ENCODE data around the gene COL19A1. TPM values are rescaled to one million over a fixed set of nuclear protein-coding genes. Genes with fewer than 3 reads are reported as not detected.

The COL19A1 gene
- total RNA-seq, 1 donor from 2014 or later = 0.49 TPM

DNA sequence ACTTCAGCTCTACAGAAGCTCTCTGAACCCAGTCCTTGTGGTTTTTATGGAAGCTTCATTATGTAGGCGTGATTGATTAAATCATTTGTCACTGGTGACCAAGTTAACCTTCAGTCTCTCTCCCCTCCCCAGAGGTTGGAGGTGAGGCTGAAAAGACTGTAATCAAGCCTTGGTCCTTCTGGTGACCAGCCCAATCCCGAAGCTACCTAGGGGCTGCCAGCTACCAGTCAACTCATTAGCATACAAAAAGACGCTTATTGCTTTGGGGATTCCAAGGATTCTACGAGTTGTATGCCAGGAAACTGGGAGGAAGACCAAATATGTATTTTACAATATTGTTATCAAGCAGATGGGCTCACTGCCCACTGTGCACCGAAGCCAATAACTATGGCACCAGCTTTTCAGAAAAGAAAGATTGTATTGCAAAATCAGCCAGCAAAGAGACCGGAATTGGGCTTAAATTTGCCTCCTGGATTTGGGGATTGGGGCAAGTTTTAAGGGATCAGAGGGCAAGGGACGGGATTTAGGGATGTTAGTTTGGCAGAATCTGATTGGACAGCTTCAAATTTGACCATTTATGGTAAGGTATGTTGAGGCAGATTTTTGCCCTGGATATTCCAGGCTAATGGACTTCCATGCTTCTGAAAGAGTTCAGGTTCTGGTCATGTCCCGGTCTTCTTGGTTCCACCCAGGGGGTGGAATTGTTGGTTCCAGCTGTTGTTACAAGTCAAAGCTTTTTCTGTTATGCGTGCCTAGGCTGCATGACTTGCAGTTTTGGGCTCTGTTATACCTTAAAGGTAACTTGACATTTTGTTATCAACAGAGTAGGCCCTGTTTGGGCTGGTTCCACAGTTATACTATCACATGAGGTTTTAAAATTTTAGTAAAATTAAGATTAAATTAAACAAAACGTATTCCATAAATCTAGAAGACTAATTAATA, 269.1 kb downstream of the COL19A1 start:
- intact Hi-C loops (cut with DNase I) = no loop called here
- TF ChIP-seq, protein P1, sequence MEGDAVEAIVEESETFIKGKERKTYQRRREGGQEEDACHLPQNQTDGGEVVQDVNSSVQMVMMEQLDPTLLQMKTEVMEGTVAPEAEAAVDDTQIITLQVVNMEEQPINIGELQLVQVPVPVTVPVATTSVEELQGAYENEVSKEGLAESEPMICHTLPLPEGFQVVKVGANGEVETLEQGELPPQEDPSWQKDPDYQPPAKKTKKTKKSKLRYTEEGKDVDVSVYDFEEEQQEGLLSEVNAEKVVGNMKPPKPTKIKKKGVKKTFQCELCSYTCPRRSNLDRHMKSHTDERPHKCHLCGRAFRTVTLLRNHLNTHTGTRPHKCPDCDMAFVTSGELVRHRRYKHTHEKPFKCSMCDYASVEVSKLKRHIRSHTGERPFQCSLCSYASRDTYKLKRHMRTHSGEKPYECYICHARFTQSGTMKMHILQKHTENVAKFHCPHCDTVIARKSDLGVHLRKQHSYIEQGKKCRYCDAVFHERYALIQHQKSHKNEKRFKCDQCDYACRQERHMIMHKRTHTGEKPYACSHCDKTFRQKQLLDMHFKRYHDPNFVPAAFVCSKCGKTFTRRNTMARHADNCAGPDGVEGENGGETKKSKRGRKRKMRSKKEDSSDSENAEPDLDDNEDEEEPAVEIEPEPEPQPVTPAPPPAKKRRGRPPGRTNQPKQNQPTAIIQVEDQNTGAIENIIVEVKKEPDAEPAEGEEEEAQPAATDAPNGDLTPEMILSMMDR (IDR thresholded peaks at IDR 0.05) = no peak
- DNase-seq (ENCODE audit: extremely low spot score in 2 of 2) = no peak
- H3K27me3 ChIP-seq = no peaks in the 10 kb centered on the region
- no peak overlapping the region for H3K27ac ChIP-seq
- no peaks in the 10 kb centered on the region for H3K36me3 ChIP-seq
- H3K4me1 ChIP-seq = no peaks in the 10 kb centered on the region
- H3K4me3 ChIP-seq = no peak overlapping the region
- H3K9me3 ChIP-seq = no peaks in the 10 kb centered on the region

DNA sequence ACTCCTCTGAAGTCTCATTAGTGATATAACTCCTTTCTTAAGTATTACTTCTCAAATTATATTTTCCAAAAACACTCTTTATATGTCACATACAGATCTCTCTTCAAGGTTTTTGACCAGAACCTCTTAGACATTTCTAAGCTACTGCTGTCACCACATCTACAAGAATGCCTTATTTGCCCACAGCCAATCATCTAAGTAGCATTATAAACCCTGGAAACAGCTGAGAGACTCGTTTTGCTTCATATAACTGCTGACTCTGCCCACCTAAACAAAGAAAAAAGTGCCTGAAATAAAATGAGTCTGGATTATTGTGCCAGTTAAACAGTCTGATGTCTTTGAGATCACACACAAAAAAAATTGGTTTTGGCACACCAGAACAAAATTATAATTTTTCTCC, 270.6 kb downstream of the COL19A1 start:
- Histone ChIP-seq H3K27ac (no peak overlapping the region), H3K9me3 (no peaks in the 10 kb centered on the region), H3K4me1 (no peaks in the 10 kb centered on the region), H3K27me3 (no peaks in the 10 kb centered on the region), H3K4me3 (no peak overlapping the region), H3K36me3 (no peaks in the 10 kb centered on the region)
- DNase-seq (ENCODE audit: extremely low spot score in 2 of 2) = no peak
- intact Hi-C loops (cut with DNase I) = no loop called here
- TF ChIP-seq, protein P1 (IDR thresholded peaks at IDR 0.05) = no peak
- TF ChIP-seq POLR2AphosphoS5 (IDR thresholded peaks at IDR 0.05; ENCODE audit: insufficient read depth in 1 of 2, low read depth in 1 of 2) (no peak), POLR2A (IDR thresholded peaks at IDR 0.05) (no peak)

DNA sequence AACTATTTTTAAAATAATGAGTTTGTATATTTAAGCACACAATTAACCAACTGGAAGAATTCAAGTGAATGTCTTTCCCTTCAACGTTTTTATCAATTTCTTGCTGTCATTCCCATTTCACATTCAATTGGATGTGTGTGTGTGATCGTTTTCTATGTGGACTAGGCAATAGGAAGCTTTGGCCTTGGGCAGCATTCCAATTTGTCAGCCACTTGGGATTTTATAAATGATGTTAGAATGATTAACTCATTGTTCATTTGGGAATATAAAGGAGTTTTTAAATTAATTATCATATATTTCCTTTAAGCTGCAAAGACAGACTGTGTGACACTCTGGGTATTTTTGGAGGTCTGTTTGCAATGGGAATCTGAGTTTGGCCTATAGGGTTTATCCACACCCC, 274.1 kb downstream of the COL19A1 start:
- DNase-seq (ENCODE audit: extremely low spot score in 2 of 2) = no peak
- Histone ChIP-seq H3K4me1 (no peaks in the 10 kb centered on the region), H3K9me3 (no peaks in the 10 kb centered on the region), H3K27ac (no peak overlapping the region), H3K36me3 (no peaks in the 10 kb centered on the region), H3K27me3 (no peaks in the 10 kb centered on the region), H3K4me3 (no peak overlapping the region)
- TF ChIP-seq, protein P1 (IDR thresholded peaks at IDR 0.05) = no peak
- TF ChIP-seq POLR2A (IDR thresholded peaks at IDR 0.05) (no peak), POLR2AphosphoS5 (IDR thresholded peaks at IDR 0.05; ENCODE audit: insufficient read depth in 1 of 2, low read depth in 1 of 2) (no peak)
- intact Hi-C loops (cut with DNase I) = no loop called here

DNA sequence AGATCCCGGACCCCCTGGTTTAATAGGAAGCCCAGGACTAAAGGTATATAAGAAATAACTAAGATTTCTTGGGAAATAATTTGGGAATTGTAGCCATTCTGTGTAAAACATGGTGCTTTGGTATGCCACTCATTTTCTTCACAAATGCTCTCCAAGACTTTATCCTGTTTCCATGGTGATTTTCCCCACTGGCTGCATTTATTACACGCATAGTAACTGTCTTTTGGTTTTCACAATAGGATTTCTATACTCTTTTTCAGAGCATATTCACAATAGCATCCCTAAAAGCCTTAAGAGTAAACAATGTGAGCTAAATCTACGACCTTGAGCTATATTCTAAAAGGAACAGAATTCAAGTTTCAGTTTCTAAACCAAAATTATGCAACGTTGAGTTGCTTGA, 275.7 kb downstream of the COL19A1 start:
- DNase-seq (ENCODE audit: extremely low spot score in 2 of 2) = no peak
- Histone ChIP-seq H3K9me3 (no peaks in the 10 kb centered on the region), H3K36me3 (no peaks in the 10 kb centered on the region), H3K4me3 (no peak overlapping the region), H3K27me3 (no peaks in the 10 kb centered on the region), H3K27ac (no peak overlapping the region), H3K4me1 (no peaks in the 10 kb centered on the region)
- TF ChIP-seq POLR2AphosphoS5 (IDR thresholded peaks at IDR 0.05; ENCODE audit: insufficient read depth in 1 of 2, low read depth in 1 of 2) (no peak), POLR2A (IDR thresholded peaks at IDR 0.05) (no peak)
- TF ChIP-seq, protein P1 (IDR thresholded peaks at IDR 0.05) = no peak
- intact Hi-C loops (cut with DNase I) = no loop called here

DNA sequence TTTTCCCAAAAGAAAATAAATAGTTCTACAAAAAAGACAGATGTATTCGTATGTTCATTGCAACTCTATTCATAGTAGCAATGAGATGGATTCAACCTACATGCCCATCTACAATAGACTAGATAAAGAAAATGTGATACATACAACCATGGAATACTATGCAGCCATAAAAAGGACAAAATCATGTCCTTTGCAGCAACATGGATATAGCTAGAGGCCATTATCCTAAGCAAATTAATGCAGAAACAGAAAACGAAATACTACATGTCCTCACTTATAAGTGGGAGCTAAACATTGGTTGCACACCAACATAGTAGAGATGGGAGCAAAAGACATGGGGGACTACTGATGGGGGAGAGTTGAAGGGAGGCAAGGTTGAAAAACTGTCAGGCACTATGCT, 278.8 kb downstream of the COL19A1 start:
- intact Hi-C loops (cut with DNase I) = no loop called here
- TF ChIP-seq POLR2A (IDR thresholded peaks at IDR 0.05) = no peak
- TF ChIP-seq, protein P1 (IDR thresholded peaks at IDR 0.05) = no peak
- no peak for TF ChIP-seq POLR2AphosphoS5 (IDR thresholded peaks at IDR 0.05; ENCODE audit: insufficient read depth in 1 of 2, low read depth in 1 of 2)
- DNase-seq (ENCODE audit: extremely low spot score in 2 of 2) = no peak
- H3K4me1 ChIP-seq = no peaks in the 10 kb centered on the region
- no peak overlapping the region for H3K27ac ChIP-seq
- no peaks in the 10 kb centered on the region for H3K36me3 ChIP-seq
- no peaks in the 10 kb centered on the region for H3K27me3 ChIP-seq
- no peak overlapping the region for H3K4me3 ChIP-seq
- H3K9me3 ChIP-seq = no peaks in the 10 kb centered on the region

Data from vagina (tissue), 2 donors.